ENCODE results near the gene DDX25.

DNA sequence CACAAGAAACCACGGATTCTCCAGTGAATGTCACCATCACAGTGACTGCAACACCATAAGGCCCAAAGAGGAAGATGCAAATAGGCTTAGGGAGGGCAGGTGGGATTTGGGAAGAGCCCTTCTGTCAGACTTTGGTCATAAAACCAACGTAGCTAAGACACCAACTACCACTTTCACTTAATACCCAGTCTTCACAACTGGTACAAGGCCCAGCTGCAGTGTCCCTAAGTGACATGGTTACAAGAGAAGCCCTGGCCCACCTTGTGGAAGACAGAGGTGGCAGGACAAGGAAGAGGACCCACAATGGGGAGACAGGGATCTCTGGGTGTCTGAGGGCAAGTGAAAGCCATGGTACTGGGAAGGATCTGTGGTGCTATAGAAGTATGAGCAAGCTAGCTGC is 51.5 kb downstream of the DDX25 start:
- no peak for TF ChIP-seq POLR2A (IDR thresholded peaks at IDR 0.05)
- TF ChIP-seq, protein P1, sequence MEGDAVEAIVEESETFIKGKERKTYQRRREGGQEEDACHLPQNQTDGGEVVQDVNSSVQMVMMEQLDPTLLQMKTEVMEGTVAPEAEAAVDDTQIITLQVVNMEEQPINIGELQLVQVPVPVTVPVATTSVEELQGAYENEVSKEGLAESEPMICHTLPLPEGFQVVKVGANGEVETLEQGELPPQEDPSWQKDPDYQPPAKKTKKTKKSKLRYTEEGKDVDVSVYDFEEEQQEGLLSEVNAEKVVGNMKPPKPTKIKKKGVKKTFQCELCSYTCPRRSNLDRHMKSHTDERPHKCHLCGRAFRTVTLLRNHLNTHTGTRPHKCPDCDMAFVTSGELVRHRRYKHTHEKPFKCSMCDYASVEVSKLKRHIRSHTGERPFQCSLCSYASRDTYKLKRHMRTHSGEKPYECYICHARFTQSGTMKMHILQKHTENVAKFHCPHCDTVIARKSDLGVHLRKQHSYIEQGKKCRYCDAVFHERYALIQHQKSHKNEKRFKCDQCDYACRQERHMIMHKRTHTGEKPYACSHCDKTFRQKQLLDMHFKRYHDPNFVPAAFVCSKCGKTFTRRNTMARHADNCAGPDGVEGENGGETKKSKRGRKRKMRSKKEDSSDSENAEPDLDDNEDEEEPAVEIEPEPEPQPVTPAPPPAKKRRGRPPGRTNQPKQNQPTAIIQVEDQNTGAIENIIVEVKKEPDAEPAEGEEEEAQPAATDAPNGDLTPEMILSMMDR (IDR thresholded peaks at IDR 0.05) = no peak

Data from lower leg skin (tissue), 3 donors.